Mucosa of descending colon (tissue), 3 donors: Measurements from ENCODE around the gene PROC. TPM values are rescaled to one million over a fixed set of nuclear protein-coding genes. Genes with fewer than 3 reads are reported as not detected.

ENCODE experiments used
- ATAC-seq: fragments of 200-7000 bp; cut with Tn5 transposase; one replicate; pipeline ENCODE4 v1.9.1; 2020; ENCODE audit warnings: mild to moderate bottlenecking, moderate library complexity
- DNase-seq, 3 donors: peaks; one replicate each; pipeline ENCODE4 v3.0.0-alpha.2; 2020
- H3K36me3 ChIP-seq: fragments of 200-600 bp; one replicate; pipeline ENCODE4 v1.8.0; 2021; ENCODE audit warnings: low read depth, mild to moderate bottlenecking
- H3K4me1 ChIP-seq: fragments of 200-600 bp; one replicate; pipeline ENCODE4 v1.8.0; 2021; ENCODE audit warnings: low read depth, mild to moderate bottlenecking
- H3K4me3 ChIP-seq: fragments of 200-600 bp; one replicate; pipeline ENCODE4 v1.8.0; 2021; ENCODE audit warnings: mild to moderate bottlenecking
- H3K9me3 ChIP-seq: fragments of 200-600 bp; one replicate; pipeline ENCODE4 v1.8.0; 2021; ENCODE audit warnings: mild to moderate bottlenecking
- intact Hi-C, 2 donors: fragments of 100-400 bp; cut with DNase I in 1 of 2; cut with micrococcal nuclease in 1 of 2; formaldehyde crosslinking; loops; one replicate each; pipeline versions ENCODE4 v1.11.0 to v1.11.1; 2022; cut with DNase I, micrococcal nuclease
- total RNA-seq, 3 donors: library from RNA; stranded (reverse); fragmentation: NEBNext Ultra II Directional in 2 of 3; extraction: Animal tissue kit (Norgen Biotek cat#: 25700) in 2 of 3; gene quantifications; one replicate each; pipeline versions ENCODE4 v1.2.1 to v1.2.4, GENCODE V29; 2021 to 2023
- TF ChIP-seq, protein P1 (sequence below): fragments of 200-600 bp; IDR thresholded peaks from one replicate; pipeline ENCODE4 v1.8.0; 2022; ENCODE audit warnings: antibody characterized with exemption, mild to moderate bottlenecking
- donor health status: DM: no; HTN: no; CAD: no; lungs with moderate emphysema.
- donor health status: DM: no; HTN: no; CAD: no.
- donor health status: DM: no; HTN: yes; CAD: no.

PROC gene
- total RNA-seq, 3 donors from 2014 or later = 0.80 to 3.6 (median 0.95) TPM

DNA sequence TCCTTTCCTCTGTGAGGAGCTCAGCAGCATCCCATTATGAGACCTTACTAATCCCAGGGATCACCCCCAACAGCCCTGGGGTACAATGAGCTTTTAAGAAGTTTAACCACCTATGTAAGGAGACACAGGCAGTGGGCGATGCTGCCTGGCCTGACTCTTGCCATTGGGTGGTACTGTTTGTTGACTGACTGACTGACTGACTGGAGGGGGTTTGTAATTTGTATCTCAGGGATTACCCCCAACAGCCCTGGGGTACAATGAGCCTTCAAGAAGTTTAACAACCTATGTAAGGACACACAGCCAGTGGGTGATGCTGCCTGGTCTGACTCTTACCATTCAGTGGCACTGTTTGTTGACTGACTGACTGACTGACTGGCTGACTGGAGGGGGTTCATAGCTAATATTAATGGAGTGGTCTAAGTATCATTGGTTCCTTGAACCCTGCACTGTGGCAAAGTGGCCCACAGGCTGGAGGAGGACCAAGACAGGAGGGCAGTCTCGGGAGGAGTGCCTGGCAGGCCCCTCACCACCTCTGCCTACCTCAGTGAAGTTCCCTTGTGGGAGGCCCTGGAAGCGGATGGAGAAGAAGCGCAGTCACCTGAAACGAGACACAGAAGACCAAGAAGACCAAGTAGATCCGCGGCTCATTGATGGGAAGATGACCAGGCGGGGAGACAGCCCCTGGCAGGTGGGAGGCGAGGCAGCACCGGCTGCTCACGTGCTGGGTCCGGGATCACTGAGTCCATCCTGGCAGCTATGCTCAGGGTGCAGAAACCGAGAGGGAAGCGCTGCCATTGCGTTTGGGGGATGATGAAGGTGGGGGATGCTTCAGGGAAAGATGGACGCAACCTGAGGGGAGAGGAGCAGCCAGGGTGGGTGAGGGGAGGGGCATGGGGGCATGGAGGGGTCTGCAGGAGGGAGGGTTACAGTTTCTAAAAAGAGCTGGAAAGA, 7.6 kb downstream of the PROC start:
- Histone ChIP-seq H3K4me1 (peaks cover 4% of the 10 kb centered on the region), H3K9me3 (no peaks in the 10 kb centered on the region), H3K36me3 (no peaks in the 10 kb centered on the region), H3K4me3 (no peak overlapping the region)
- no peak for ATAC-seq
- TF ChIP-seq, protein P1, sequence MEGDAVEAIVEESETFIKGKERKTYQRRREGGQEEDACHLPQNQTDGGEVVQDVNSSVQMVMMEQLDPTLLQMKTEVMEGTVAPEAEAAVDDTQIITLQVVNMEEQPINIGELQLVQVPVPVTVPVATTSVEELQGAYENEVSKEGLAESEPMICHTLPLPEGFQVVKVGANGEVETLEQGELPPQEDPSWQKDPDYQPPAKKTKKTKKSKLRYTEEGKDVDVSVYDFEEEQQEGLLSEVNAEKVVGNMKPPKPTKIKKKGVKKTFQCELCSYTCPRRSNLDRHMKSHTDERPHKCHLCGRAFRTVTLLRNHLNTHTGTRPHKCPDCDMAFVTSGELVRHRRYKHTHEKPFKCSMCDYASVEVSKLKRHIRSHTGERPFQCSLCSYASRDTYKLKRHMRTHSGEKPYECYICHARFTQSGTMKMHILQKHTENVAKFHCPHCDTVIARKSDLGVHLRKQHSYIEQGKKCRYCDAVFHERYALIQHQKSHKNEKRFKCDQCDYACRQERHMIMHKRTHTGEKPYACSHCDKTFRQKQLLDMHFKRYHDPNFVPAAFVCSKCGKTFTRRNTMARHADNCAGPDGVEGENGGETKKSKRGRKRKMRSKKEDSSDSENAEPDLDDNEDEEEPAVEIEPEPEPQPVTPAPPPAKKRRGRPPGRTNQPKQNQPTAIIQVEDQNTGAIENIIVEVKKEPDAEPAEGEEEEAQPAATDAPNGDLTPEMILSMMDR = no peak
- intact Hi-C loops = no loop called here
- DNase-seq = no peak

DNA sequence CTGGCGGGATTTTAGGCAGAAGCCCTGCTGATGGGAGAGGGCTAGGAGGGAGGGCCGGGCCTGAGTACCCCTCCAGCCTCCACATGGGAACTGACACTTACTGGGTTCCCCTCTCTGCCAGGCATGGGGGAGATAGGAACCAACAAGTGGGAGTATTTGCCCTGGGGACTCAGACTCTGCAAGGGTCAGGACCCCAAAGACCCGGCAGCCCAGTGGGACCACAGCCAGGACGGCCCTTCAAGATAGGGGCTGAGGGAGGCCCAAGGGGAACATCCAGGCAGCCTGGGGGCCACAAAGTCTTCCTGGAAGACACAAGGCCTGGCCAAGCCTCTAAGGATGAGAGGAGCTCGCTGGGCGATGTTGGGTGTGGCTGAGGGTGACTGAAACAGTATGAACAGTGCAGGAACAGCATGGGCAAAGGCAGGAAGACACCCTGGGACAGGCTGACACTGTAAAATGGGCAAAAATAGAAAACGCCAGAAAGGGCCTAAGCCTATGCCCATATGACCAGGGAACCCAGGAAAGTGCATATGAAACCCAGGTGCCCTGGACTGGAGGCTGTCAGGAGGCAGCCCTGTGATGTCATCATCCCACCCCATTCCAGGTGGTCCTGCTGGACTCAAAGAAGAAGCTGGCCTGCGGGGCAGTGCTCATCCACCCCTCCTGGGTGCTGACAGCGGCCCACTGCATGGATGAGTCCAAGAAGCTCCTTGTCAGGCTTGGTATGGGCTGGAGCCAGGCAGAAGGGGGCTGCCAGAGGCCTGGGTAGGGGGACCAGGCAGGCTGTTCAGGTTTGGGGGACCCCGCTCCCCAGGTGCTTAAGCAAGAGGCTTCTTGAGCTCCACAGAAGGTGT, 8.5 kb downstream of the PROC start:
- intact Hi-C loops = no loop called here
- Histone ChIP-seq H3K4me3 (no peak overlapping the region), H3K9me3 (no peaks in the 10 kb centered on the region), H3K36me3 (no peaks in the 10 kb centered on the region), H3K4me1 (peaks cover 4% of the 10 kb centered on the region)
- no peak for DNase-seq
- ATAC-seq = no peak
- TF ChIP-seq, protein P1 = no peak

DNA sequence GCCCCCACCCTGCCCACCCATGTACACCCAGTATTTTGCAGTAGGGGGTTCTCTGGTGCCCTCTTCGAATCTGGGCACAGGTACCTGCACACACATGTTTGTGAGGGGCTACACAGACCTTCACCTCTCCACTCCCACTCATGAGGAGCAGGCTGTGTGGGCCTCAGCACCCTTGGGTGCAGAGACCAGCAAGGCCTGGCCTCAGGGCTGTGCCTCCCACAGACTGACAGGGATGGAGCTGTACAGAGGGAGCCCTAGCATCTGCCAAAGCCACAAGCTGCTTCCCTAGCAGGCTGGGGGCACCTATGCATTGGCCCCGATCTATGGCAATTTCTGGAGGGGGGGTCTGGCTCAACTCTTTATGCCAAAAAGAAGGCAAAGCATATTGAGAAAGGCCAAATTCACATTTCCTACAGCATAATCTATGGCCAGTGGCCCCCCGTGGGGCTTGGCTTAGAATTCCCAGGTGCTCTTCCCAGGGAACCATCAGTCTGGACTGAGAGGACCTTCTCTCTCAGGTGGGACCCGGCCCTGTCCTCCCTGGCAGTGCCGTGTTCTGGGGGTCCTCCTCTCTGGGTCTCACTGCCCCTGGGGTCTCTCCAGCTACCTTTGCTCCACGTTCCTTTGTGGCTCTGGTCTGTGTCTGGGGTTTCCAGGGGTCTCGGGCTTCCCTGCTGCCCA, 9.3 kb downstream of the PROC start:
- ATAC-seq (no peak), DNase-seq (no peak)
- intact Hi-C loops = no loop called here

DNA sequence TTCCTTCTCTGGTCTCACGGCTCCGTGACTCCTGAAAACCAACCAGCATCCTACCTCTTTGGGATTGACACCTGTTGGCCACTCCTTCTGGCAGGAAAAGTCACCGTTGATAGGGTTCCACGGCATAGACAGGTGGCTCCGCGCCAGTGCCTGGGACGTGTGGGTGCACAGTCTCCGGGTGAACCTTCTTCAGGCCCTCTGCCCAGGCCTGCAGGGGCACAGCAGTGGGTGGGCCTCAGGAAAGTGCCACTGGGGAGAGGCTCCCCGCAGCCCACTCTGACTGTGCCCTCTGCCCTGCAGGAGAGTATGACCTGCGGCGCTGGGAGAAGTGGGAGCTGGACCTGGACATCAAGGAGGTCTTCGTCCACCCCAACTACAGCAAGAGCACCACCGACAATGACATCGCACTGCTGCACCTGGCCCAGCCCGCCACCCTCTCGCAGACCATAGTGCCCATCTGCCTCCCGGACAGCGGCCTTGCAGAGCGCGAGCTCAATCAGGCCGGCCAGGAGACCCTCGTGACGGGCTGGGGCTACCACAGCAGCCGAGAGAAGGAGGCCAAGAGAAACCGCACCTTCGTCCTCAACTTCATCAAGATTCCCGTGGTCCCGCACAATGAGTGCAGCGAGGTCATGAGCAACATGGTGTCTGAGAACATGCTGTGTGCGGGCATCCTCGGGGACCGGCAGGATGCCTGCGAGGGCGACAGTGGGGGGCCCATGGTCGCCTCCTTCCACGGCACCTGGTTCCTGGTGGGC, 10.0 kb downstream of the PROC start:
- Histone ChIP-seq H3K4me3 (no peak overlapping the region), H3K9me3 (no peaks in the 10 kb centered on the region), H3K36me3 (no peaks in the 10 kb centered on the region), H3K4me1 (peaks cover 4% of the 10 kb centered on the region)
- DNase-seq (no peak), ATAC-seq (no peak)
- TF ChIP-seq, protein P1 = no peak
- intact Hi-C loops = no loop called here

More for the DNA sequence above, 9.3 kb downstream of the PROC start:
- TF ChIP-seq, protein P1 = no peak
- Histone ChIP-seq H3K4me1 (peaks cover 4% of the 10 kb centered on the region), H3K9me3 (no peaks in the 10 kb centered on the region), H3K4me3 (no peak overlapping the region), H3K36me3 (no peaks in the 10 kb centered on the region)

DNA sequence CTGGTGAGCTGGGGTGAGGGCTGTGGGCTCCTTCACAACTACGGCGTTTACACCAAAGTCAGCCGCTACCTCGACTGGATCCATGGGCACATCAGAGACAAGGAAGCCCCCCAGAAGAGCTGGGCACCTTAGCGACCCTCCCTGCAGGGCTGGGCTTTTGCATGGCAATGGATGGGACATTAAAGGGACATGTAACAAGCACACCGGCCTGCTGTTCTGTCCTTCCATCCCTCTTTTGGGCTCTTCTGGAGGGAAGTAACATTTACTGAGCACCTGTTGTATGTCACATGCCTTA, 10.5 kb downstream of the PROC start:
- Histone ChIP-seq H3K9me3 (no peaks in the 10 kb centered on the region), H3K36me3 (no peaks in the 10 kb centered on the region), H3K4me3 (no peak overlapping the region), H3K4me1 (peaks cover under 1% of the 10 kb centered on the region)
- ATAC-seq = no peak
- no peak for DNase-seq
- intact Hi-C loops = no loop called here
- TF ChIP-seq, protein P1 = no peak
